ENCODE results near the gene ADAMTSL1.

Gene ADAMTSL1

DNA sequence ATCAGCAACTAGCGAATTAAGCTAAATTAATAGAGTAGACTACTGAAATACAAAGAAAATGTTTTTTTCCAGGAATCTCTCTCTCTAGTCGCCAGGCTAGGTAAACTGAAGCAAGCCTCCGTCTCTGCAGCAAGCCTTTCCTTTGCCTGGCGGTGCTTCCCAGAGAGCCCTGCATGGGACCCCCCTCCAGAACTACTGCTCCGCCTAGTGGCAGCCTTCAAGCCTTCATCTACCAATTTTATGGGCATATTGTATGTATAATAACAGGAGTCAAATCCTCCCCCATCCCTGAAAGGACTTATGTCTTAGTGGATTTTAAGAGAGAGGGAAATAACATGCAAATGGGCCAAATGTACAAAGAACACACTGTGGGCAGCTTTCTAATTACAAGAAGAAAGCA, 317.1 kb downstream of the ADAMTSL1 start:
- Histone ChIP-seq H3K27ac (replicated peaks) (no peak overlapping the region), H3K4me3 (replicated peaks; ENCODE audit: insufficient read depth, low read length) (no peak overlapping the region), H3K27me3 (ENCODE audit: insufficient read depth, poor library complexity, severe bottlenecking) (no peaks in the 10 kb centered on the region)
- DNase-seq (ENCODE audit: low read depth in 1 of 2, low spot score in 1 of 2) = no peak
- TF ChIP-seq GABPA (IDR thresholded peaks at IDR 0.05; ENCODE audit: low read depth) (no peak), SPI1 (IDR thresholded peaks at IDR 0.05; ENCODE audit: borderline replicate concordance, low read depth) (no peak), REST (IDR thresholded peaks at IDR 0.05; ENCODE audit: insufficient replicate concordance, low read depth) (no peak), POLR2AphosphoS5 (IDR thresholded peaks at IDR 0.05; ENCODE audit: low read depth) (no peak)
- TF ChIP-seq, protein P1, sequence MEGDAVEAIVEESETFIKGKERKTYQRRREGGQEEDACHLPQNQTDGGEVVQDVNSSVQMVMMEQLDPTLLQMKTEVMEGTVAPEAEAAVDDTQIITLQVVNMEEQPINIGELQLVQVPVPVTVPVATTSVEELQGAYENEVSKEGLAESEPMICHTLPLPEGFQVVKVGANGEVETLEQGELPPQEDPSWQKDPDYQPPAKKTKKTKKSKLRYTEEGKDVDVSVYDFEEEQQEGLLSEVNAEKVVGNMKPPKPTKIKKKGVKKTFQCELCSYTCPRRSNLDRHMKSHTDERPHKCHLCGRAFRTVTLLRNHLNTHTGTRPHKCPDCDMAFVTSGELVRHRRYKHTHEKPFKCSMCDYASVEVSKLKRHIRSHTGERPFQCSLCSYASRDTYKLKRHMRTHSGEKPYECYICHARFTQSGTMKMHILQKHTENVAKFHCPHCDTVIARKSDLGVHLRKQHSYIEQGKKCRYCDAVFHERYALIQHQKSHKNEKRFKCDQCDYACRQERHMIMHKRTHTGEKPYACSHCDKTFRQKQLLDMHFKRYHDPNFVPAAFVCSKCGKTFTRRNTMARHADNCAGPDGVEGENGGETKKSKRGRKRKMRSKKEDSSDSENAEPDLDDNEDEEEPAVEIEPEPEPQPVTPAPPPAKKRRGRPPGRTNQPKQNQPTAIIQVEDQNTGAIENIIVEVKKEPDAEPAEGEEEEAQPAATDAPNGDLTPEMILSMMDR (IDR thresholded peaks at IDR 0.05; ENCODE audit: insufficient read depth, low read length) = no peak

GRCh38 chr9:18793122-18793521, 319.2 kb downstream of the ADAMTSL1 start:
- no peak overlapping the region for H3K4me3 ChIP-seq (replicated peaks; ENCODE audit: insufficient read depth, low read length)
- DNase-seq (ENCODE audit: low read depth in 1 of 2, low spot score in 1 of 2) = no peak
- H3K27ac ChIP-seq (replicated peaks) = no peak overlapping the region
- no peaks in the 10 kb centered on the region for H3K27me3 ChIP-seq (ENCODE audit: insufficient read depth, poor library complexity, severe bottlenecking)
- TF ChIP-seq, protein P1 (IDR thresholded peaks at IDR 0.05; ENCODE audit: insufficient read depth, low read length) = no peak
- TF ChIP-seq POLR2AphosphoS5 (IDR thresholded peaks at IDR 0.05; ENCODE audit: low read depth) (no peak), REST (IDR thresholded peaks at IDR 0.05; ENCODE audit: insufficient replicate concordance, low read depth) (no peak), SPI1 (IDR thresholded peaks at IDR 0.05; ENCODE audit: borderline replicate concordance, low read depth) (no peak), GABPA (IDR thresholded peaks at IDR 0.05; ENCODE audit: low read depth) (no peak)

DNA sequence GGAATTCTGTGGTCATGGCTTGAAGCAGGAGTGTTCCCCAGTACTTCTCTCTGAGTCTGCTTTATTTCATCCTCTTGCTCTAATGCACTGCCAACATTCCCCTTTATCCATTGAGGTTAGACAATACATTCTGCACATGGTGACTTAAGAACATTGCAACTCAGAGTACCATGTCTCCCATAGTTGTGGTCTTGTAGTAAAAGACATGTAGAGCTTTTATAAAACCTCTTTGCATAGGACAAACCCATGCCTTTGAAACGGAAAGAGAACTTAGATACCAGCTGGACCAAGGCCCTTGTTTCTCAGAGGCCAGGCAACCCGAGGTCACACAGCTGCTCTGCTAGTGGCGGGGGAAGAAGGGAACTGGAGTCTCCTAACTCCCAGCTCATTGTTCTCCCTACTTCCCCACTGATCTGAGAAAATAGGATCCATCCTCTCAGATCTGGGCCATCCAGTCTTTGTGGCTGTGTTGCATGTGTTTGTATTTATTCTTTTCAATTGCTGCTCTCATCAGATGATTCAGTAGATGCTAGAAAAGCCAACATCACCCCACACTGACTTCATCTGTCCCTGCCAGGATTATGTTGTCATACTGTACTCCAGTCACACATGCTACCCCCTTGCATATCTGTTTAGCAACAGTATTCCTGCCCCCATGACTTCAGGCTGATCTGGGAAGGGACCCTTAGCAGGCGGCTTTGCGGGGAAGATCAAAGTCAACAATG, 322.2 kb downstream of the ADAMTSL1 start:
- no peak overlapping the region for H3K27ac ChIP-seq (replicated peaks)
- H3K27me3 ChIP-seq (ENCODE audit: insufficient read depth, poor library complexity, severe bottlenecking) = no peaks in the 10 kb centered on the region
- DNase-seq (ENCODE audit: low read depth in 1 of 2, low spot score in 1 of 2) = no peak
- TF ChIP-seq GABPA (IDR thresholded peaks at IDR 0.05; ENCODE audit: low read depth) = no peak
- no peak for TF ChIP-seq SPI1 (IDR thresholded peaks at IDR 0.05; ENCODE audit: borderline replicate concordance, low read depth)
- TF ChIP-seq, protein P1 (IDR thresholded peaks at IDR 0.05; ENCODE audit: insufficient read depth, low read length) = no peak
- TF ChIP-seq POLR2AphosphoS5 (IDR thresholded peaks at IDR 0.05; ENCODE audit: low read depth) = no peak
- no peak for TF ChIP-seq REST (IDR thresholded peaks at IDR 0.05; ENCODE audit: insufficient replicate concordance, low read depth)
- H3K4me3 ChIP-seq (replicated peaks; ENCODE audit: insufficient read depth, low read length) = no peak overlapping the region

Measured in HL-60 (cell line).